H1 (cell line): ENCODE data around the gene KCNK4. TPM values are rescaled to one million over a fixed set of nuclear protein-coding genes. Genes with fewer than 3 reads are reported as not detected.

Experiments
- BRCA1 ChIP-seq: IDR thresholded peaks from 2 replicates; pipeline ENCODE4 v1.6.1; 2012; ENCODE audit warnings: low read depth, low read length, improper control_type of control experiment
- CBX5 ChIP-seq: fragments of 300-800, 300-1000 bp; sonication (generic); IDR thresholded peaks from 2 replicates; pipeline ENCODE4 v1.7.1; 2016; ENCODE audit warnings: antibody characterized with exemption, low read length, low read depth
- CHD1 ChIP-seq: IDR thresholded peaks from 2 replicates; pipeline ENCODE4 v1.6.1; 2012; ENCODE audit warnings: low read depth, low read length, improper control_type of control experiment
- SAP30 ChIP-seq: fragments of 300-600 bp; sonication (generic); IDR thresholded peaks from 2 replicates; pipeline ENCODE4 v1.7.1; 2012; ENCODE audit warnings: low read length, moderate library complexity, mild to moderate bottlenecking, inconsistent platforms; ENCODE audit not compliant: insufficient read depth, insufficient replicate concordance
- SP2 ChIP-seq: IDR thresholded peaks from 2 replicates; pipeline ENCODE4 v1.6.1; 2012; ENCODE audit warnings: mild to moderate bottlenecking, low read length, inconsistent platforms
- YY1 ChIP-seq: IDR thresholded peaks from 2 replicates; pipeline ENCODE4 v1.6.1; 2011; ENCODE audit warnings: low read depth, mild to moderate bottlenecking, low read length
- polyA plus RNA-seq, 7 experiments: library from polyadenylated mRNA; depleted of rRNA in 3 of 7; stranded (reverse) in 5 of 7; unstranded in 2 of 7; fragments of >200 nt in 5 of 7; fragments of 200-250 nt in 2 of 7; gene quantifications; 1 replicate in 5 of 7; 2 replicates in 1 of 7; 4 replicates in 1 of 7; pipeline versions ENCODE4 v1.2.1 to v1.2.3, GENCODE V29; 2011 to 2013; ENCODE audit warnings: missing spikeins in 2 of 7, mixed read lengths in 2 of 7
- total RNA-seq: library from RNA; stranded (reverse); fragmentation: NEBNext Ultra II Directional; extraction: Animal tissue kit (Norgen Biotek cat#: 25700); gene quantifications from 2 replicates; pipeline ENCODE4 v1.2.1, GENCODE V29; 2021

The KCNK4 gene
- total and polyA plus RNA-seq, 2 of the 8 experiments (the other 6 are each of a cell fraction or from before 2014, with no cell fraction given), result 0.19 TPM; not detected in 1

DNA sequence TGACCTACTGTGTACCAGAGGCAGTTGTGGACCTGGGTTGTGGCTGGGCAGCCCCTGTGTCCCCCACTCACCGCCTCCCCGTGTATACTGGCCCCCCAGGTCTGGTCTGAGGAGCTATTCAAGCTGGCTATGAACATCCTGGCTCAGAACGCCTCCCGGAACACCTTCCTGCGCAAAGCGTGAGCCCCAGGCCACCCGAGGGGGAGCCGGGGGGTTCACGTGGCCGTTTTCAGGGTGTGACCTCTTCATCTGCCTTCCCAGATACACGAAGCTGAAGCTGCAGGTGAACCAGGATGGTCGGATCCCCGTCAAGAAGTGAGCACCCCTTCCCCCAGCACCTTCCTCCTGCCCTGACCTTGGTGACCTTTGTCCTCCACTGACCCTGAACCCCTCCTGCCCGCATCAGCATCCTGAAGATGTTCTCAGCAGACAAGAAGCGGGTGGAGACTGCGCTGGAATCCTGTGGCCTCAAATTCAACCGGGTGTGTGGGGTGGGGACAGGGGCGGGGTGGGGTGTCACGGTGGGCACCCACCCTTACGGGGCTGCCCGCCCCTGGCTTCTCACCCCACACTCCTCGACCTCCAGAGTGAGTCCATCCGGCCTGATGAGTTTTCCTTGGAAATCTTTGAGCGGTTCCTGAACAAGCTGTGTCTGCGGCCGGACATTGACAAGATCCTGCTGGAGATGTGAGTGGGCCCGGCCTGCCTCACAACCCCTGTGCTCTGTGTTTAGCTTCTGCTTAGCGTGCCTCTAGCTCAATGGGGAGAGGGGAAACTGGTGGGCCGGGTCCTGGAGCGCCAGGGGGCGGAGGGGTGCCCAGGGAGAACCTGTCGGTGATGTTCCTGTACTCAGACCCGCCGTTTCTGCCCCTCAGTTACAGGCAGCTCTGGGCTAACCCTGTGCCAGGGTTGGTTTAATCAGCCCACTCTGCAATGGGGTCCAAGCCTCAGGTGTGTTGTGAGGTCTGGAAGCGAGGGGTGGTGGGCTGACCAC lies 35.7 kb upstream of the KCNK4 start (continued):
- TF ChIP-seq CBX5, result no peak
- TF ChIP-seq SP2, result no peak
- no peak for TF ChIP-seq YY1
- TF ChIP-seq CHD1, result no peak
- TF ChIP-seq SAP30, result no peak
- TF ChIP-seq BRCA1, result no peak
